H1 (cell line): ENCODE data around the gene RNASE13. TPM values are rescaled to one million over a fixed set of nuclear protein-coding genes. Genes with fewer than 3 reads are reported as not detected.

Experiments
- CTCF ChIA-PET: fragments of 300-600 bp; sonication (Branson Sonifier 250); formaldehyde crosslinking; loops from one replicate; lab custom pipeline; 2021; ENCODE audit not compliant: partially characterized antibody; lab: Charles Lee
- POLR2A ChIA-PET: fragments of 300-600 bp; sonication (Branson Sonifier 250); formaldehyde crosslinking; loops from one replicate; lab custom pipeline; 2021; ENCODE audit warnings: inconsistent platforms; ENCODE audit not compliant: partially characterized antibody; lab: Charles Lee
- DNase-seq, 2 experiments: peaks; one replicate each; pipeline versions ENCODE4 v3.0.0 to v3.0.0-alpha.2; 2010 to 2022; ENCODE audit warnings: low spot score in 2 of 2, low read depth in 1 of 2, mixed read lengths in 1 of 2
- FAIRE-seq: peaks from 2 replicates; lab custom pipeline; 2011; peaks lifted over from hg19 to GRCh38; lab: Jason Lieb, UNC
- H2AFZ ChIP-seq: 2 replicates; pipeline ENCODE4 v1.8.1; 2012; ENCODE audit warnings: low read length, inconsistent platforms
- H2AK5ac ChIP-seq: 2 replicates; pipeline ENCODE4 v1.6.1; 2013; ENCODE audit warnings: low read depth, low read length
- H2BK120ac ChIP-seq: replicated peaks from 2 replicates; pipeline ENCODE3; 2013; ENCODE audit warnings: low read depth, low read length, inconsistent platforms
- H2BK12ac ChIP-seq: 2 replicates; pipeline ENCODE4 v1.6.1; 2013; ENCODE audit warnings: low read depth, low read length
- H2BK15ac ChIP-seq: 2 replicates; pipeline ENCODE4 v1.6.1; 2013; ENCODE audit warnings: low read length
- H2BK20ac ChIP-seq: 2 replicates; pipeline ENCODE4 v1.6.1; 2013; ENCODE audit warnings: low read length
- H2BK5ac ChIP-seq: 2 replicates; pipeline ENCODE4 v1.6.1; 2013; ENCODE audit warnings: low read depth, low read length
- H3K14ac ChIP-seq: 2 replicates; pipeline ENCODE4 v1.6.1; 2013; ENCODE audit warnings: inconsistent platforms; ENCODE audit not compliant: insufficient read length
- H3K18ac ChIP-seq: 2 replicates; pipeline ENCODE4 v1.6.1; 2013; ENCODE audit warnings: low read length; ENCODE audit errors: extremely low read depth
- H3K23ac ChIP-seq: 2 replicates; pipeline ENCODE4 v1.6.1; 2013; ENCODE audit warnings: inconsistent platforms; ENCODE audit not compliant: insufficient read length
- H3K23me2 ChIP-seq: 2 replicates; pipeline ENCODE4 v1.6.1; 2013; ENCODE audit warnings: low read depth, low read length
- H3K27ac ChIP-seq: 2 replicates; pipeline ENCODE4 v1.6.1; 2011; ENCODE audit warnings: low read depth, low read length, inconsistent platforms
- H3K27me3 ChIP-seq, 4 experiments: replicated peaks in 1 of 4; 1 replicate in 1 of 4; 2 replicates in 3 of 4; pipeline versions ENCODE4 v1.6.1 to v1.8.1; 2011 to 2013; ENCODE audit warnings: low read length in 3 of 4, mild to moderate bottlenecking in 3 of 4, inconsistent platforms in 2 of 4, mixed read lengths in 2 of 4, moderate library complexity in 1 of 4; ENCODE audit not compliant: control insufficient read depth in 3 of 4, insufficient read depth in 3 of 4; ENCODE audit errors: extremely low read depth in 1 of 4
- H3K36me3 ChIP-seq, 4 experiments: 2 replicates each; pipeline versions ENCODE4 v1.6.1 to v1.8.1; 2011 to 2013; ENCODE audit warnings: mild to moderate bottlenecking in 4 of 4, low read length in 3 of 4, moderate library complexity in 2 of 4, control low read depth in 1 of 4, inconsistent platforms in 1 of 4; ENCODE audit not compliant: insufficient read depth in 4 of 4, control insufficient read depth in 2 of 4
- H3K4ac ChIP-seq: replicated peaks from 2 replicates; pipeline ENCODE3; 2013; ENCODE audit warnings: low read length, low read depth, mixed read lengths, inconsistent platforms; ENCODE audit not compliant: insufficient read length
- H3K4me1 ChIP-seq, 4 experiments: replicated peaks in 1 of 4; 1 replicate in 1 of 4; 2 replicates in 3 of 4; pipeline versions ENCODE4 v1.6.1 to v1.8.1; 2011 to 2013; ENCODE audit warnings: low read length in 3 of 4, inconsistent platforms in 2 of 4, mixed read lengths in 1 of 4; ENCODE audit not compliant: insufficient read depth in 4 of 4, control insufficient read depth in 3 of 4
- H3K4me2 ChIP-seq, 2 experiments: 2 replicates each; pipeline versions ENCODE4 v1.6.1 to v1.8.1; 2011 to 2013; ENCODE audit warnings: low read depth in 2 of 2, low read length in 2 of 2, control low read depth in 1 of 2, inconsistent platforms in 1 of 2, mild to moderate bottlenecking in 1 of 2; ENCODE audit not compliant: insufficient read depth in 1 of 2
- H3K4me3 ChIP-seq, 4 experiments: fragments of 200-600, 300-600 bp in 1 of 4; sonication (generic), shearing (Covaris generic), sonication (Bioruptor Twin) in 1 of 4; 2 replicates each; pipeline versions ENCODE4 v1.5.1 to v1.8.1; 2011 to 2016; ENCODE audit warnings: low read length in 4 of 4, low read depth in 3 of 4, control low read depth in 2 of 4, inconsistent platforms in 2 of 4, mild to moderate bottlenecking in 2 of 4, mixed read lengths in 1 of 4, moderate library complexity in 1 of 4; ENCODE audit not compliant: insufficient read depth in 2 of 4; ENCODE audit errors: extremely low read depth in 1 of 4
- H3K56ac ChIP-seq: replicated peaks from 2 replicates; pipeline ENCODE3; 2013; ENCODE audit warnings: low read depth, mild to moderate bottlenecking, mixed read lengths, low read length, inconsistent platforms; ENCODE audit not compliant: insufficient read length
- H3K79me1 ChIP-seq: 2 replicates; pipeline ENCODE4 v1.6.1; 2013; ENCODE audit warnings: low read depth, low read length, control low read depth
- H3K79me2 ChIP-seq, 2 experiments: 2 replicates each; pipeline versions ENCODE4 v1.6.1 to v1.8.1; 2012 to 2013; ENCODE audit warnings: low read length in 2 of 2, mild to moderate bottlenecking in 2 of 2, inconsistent platforms in 1 of 2; ENCODE audit not compliant: insufficient read depth in 2 of 2, control insufficient read depth in 1 of 2
- H3K9ac ChIP-seq, 4 experiments: replicated peaks in 1 of 4; 1 replicate in 1 of 4; 2 replicates in 3 of 4; pipeline versions ENCODE4 v1.6.1 to v1.8.1; 2011 to 2013; ENCODE audit warnings: low read depth in 3 of 4, low read length in 3 of 4, control low read depth in 2 of 4, mild to moderate bottlenecking in 2 of 4, moderate library complexity in 2 of 4, inconsistent platforms in 1 of 4; ENCODE audit errors: extremely low read depth in 1 of 4
- H3K9me3 ChIP-seq, 2 experiments: 2 replicates each; pipeline versions ENCODE4 v1.6.1 to v1.8.1; 2012 to 2013; ENCODE audit warnings: mild to moderate bottlenecking in 2 of 2, moderate library complexity in 2 of 2, control low read depth in 1 of 2, inconsistent platforms in 1 of 2, low read depth in 1 of 2, low read length in 1 of 2, mixed read lengths in 1 of 2; ENCODE audit not compliant: insufficient read depth in 2 of 2
- H4K20me1 ChIP-seq, 2 experiments: replicated peaks in 1 of 2; 2 replicates each; pipeline versions ENCODE3 to v1.8.1; 2011 to 2013; ENCODE audit warnings: inconsistent platforms in 2 of 2, low read length in 2 of 2, mild to moderate bottlenecking in 1 of 2; ENCODE audit not compliant: insufficient read depth in 2 of 2, control insufficient read depth in 1 of 2
- H4K5ac ChIP-seq: 2 replicates; pipeline ENCODE4 v1.6.1; 2013; ENCODE audit warnings: low read length, low read depth, mixed read lengths, inconsistent platforms; ENCODE audit not compliant: insufficient read length
- H4K8ac ChIP-seq: 2 replicates; pipeline ENCODE4 v1.8.0; 2013; ENCODE audit warnings: mild to moderate bottlenecking, moderate library complexity, low read length, inconsistent platforms; ENCODE audit not compliant: insufficient read depth; ENCODE audit errors: extremely low read depth
- H4K91ac ChIP-seq: replicated peaks from 2 replicates; pipeline ENCODE3; 2013; ENCODE audit warnings: low read length, mixed read lengths, inconsistent platforms; ENCODE audit not compliant: insufficient read length
- POLR2AphosphoS5 ChIP-seq: IDR thresholded peaks from 2 replicates; pipeline ENCODE4 v1.6.1; 2011; ENCODE audit warnings: low read depth, low read length
- USF2 ChIP-seq: IDR thresholded peaks from 2 replicates; pipeline ENCODE4 v1.6.1; 2011; ENCODE audit warnings: low read length, improper control_type of control experiment
- whole genome bisulfite sequencing, 2 experiments: shearing (Covaris generic) in 1 of 2; methylation state at CpG; one replicate each; pipeline versions ENCODE4 v1.1.6 to v1.1.7; 2013 to 2015; ENCODE audit warnings: low lambda C conversion rate in 2 of 2, mixed read lengths in 2 of 2, inconsistent platforms in 1 of 2, low coverage in 1 of 2, missing lambda C conversion rate in 1 of 2; ENCODE audit not compliant: insufficient replicate concordance in 2 of 2, insufficient coverage in 1 of 2, insufficient read length in 1 of 2; ENCODE audit errors: extremely low coverage in 1 of 2, missing lambda C conversion rate in 1 of 2; 5-methylcytosine and 5-hydroxymethylcytosine counted together
- polyA plus RNA-seq, 7 experiments: library from polyadenylated mRNA; depleted of rRNA in 3 of 7; stranded (reverse) in 5 of 7; unstranded in 2 of 7; fragments of >200 nt in 5 of 7; fragments of 200-250 nt in 2 of 7; gene quantifications; 1 replicate in 5 of 7; 2 replicates in 1 of 7; 4 replicates in 1 of 7; pipeline versions ENCODE4 v1.2.1 to v1.2.3, GENCODE V29; 2011 to 2013; ENCODE audit warnings: missing spikeins in 2 of 7, mixed read lengths in 2 of 7
- total RNA-seq: library from RNA; stranded (reverse); fragmentation: NEBNext Ultra II Directional; extraction: Animal tissue kit (Norgen Biotek cat#: 25700); gene quantifications from 2 replicates; pipeline ENCODE4 v1.2.1, GENCODE V29; 2021

Gene RNASE13
- total and polyA plus RNA-seq, 2 of the 8 experiments (the other 6 are each of a cell fraction or from before 2014, with no cell fraction given) = not detected

- WGBS, 2 experiments = 93% methylated on average over 5 of the region's 5 CpGs; no CpG with 5 or more reads in 1 of the 2 experiments
- peaks cover 2% of the 10 kb centered on the region for H3K79me1 ChIP-seq
- CTCF ChIA-PET = interaction anchor here (1.0 to 8.6 kb wide), 5 partner anchors 11 to 38 kb away, joined by 6 to 72 read pairs (median 25); no protein-coding TSS in a partner anchor
Observed at GRCh38 chr14:21078287-21078686, 43.7 kb upstream of the RNASE13 start.

More at GRCh38 chr14:21078287-21078686, 43.7 kb upstream of the RNASE13 start:
- no peak overlapping the region for H2AK5ac ChIP-seq
- no peak overlapping the region for H2BK12ac ChIP-seq
- no peak overlapping the region for H2AFZ ChIP-seq
- H3K27me3 ChIP-seq = no peaks in the 10 kb centered on the region
- no peak overlapping the region for H2BK15ac ChIP-seq
- H4K8ac ChIP-seq = no peak overlapping the region
- no peaks in the 10 kb centered on the region for H3K79me2 ChIP-seq
- POLR2A ChIA-PET = interaction anchor here (1.3 to 12.4 kb wide), 3 partner anchors 7 to 31 kb away, joined by 3 to 245 read pairs (median 11); no protein-coding TSS in a partner anchor
- H3K36me3 ChIP-seq = peaks cover 47 to 90% (median 72%) of the 10 kb centered on the region in 4 experiments
- DNase-seq = no peak
- no peak overlapping the region for H3K56ac ChIP-seq
- H4K91ac ChIP-seq = no peak overlapping the region
- peaks cover 2 to 9% of the 10 kb centered on the region in 2 experiments for H4K20me1 ChIP-seq
- H2BK5ac ChIP-seq = no peak overlapping the region
- H3K4ac ChIP-seq = no peak overlapping the region
- H2BK20ac ChIP-seq = no peak overlapping the region
- no peaks in the 10 kb centered on the region for H3K9me3 ChIP-seq
- H3K4me2 ChIP-seq = no peak overlapping the region
- no peak for TF ChIP-seq USF2
- peak; percentile 37; the same call in 1 of the 2 replicates for TF ChIP-seq POLR2AphosphoS5
- TF ChIP-seq, all 59 proteins: peak for 1
- H3K23ac ChIP-seq = no peak overlapping the region
- H3K23me2 ChIP-seq = peaks cover under 1% of the 10 kb centered on the region; the same call in 1 of the 2 replicates
- no peak overlapping the region for H3K4me3 ChIP-seq
- no peak overlapping the region for H3K18ac ChIP-seq
- H3K9ac ChIP-seq = no peak overlapping the region
- H3K4me1 ChIP-seq = no peaks in the 10 kb centered on the region
- H2BK120ac ChIP-seq = no peak overlapping the region
- no peak for FAIRE-seq
- no peak overlapping the region for H4K5ac ChIP-seq
- H3K27ac ChIP-seq = no peak overlapping the region
- no peak overlapping the region for H3K14ac ChIP-seq
